Kidney (tissue), 14 donors: ENCODE measurements around the gene JPH3. TPM values are rescaled to one million over a fixed set of nuclear protein-coding genes. Genes with fewer than 3 reads are reported as not detected.
"Not testable (repeated sequence)": the region's sequence is repeated elsewhere in the genome, so short reads cannot be mapped to it uniquely, and the experiment has no call there.

ENCODE experiments used
- DNase-seq, 5 donors: peaks; one replicate each; pipeline ENCODE4 v3.0.0-alpha.2; 2013 to 2020
- FAIRE-seq: peaks from 2 replicates; lab custom pipeline; 2012; peaks lifted over from hg19 to GRCh38; lab: Jason Lieb, UNC
- H3K27ac ChIP-seq, 2 donors: one replicate each; pipeline ENCODE4 v1.7.0; 2013; ENCODE audit warnings: low read depth in 2 of 2, low read length in 2 of 2, inconsistent platforms in 1 of 2
- H3K27me3 ChIP-seq: one replicate; pipeline ENCODE4 v1.7.1; 2013; ENCODE audit warnings: low read length, inconsistent platforms; ENCODE audit not compliant: control insufficient read depth, insufficient read depth
- H3K36me3 ChIP-seq, 3 donors: one replicate each; pipeline versions ENCODE4 v1.7.0 to v1.7.1; 2013; ENCODE audit warnings: low read length in 3 of 3, control low read depth in 1 of 3, inconsistent platforms in 1 of 3; ENCODE audit not compliant: insufficient read depth in 3 of 3, control insufficient read depth in 2 of 3
- H3K4me1 ChIP-seq, 3 donors: one replicate each; pipeline versions ENCODE4 v1.7.0 to v1.7.1; 2013; ENCODE audit warnings: low read length in 3 of 3, inconsistent platforms in 1 of 3, low read depth in 1 of 3; ENCODE audit not compliant: control insufficient read depth in 2 of 3, insufficient read depth in 2 of 3
- H3K4me3 ChIP-seq, 3 donors: one replicate each; pipeline versions ENCODE4 v1.7.0 to v1.8.1; 2013; ENCODE audit warnings: low read length in 3 of 3, control low read depth in 1 of 3, inconsistent platforms in 1 of 3
- H3K9ac ChIP-seq, 3 donors: one replicate each; pipeline versions ENCODE4 v1.7.0 to v1.7.1; 2013; ENCODE audit warnings: low read length in 3 of 3, control low read depth in 1 of 3, inconsistent platforms in 1 of 3
- H3K9me3 ChIP-seq, 3 donors: one replicate each; pipeline versions ENCODE4 v1.7.0 to v1.7.1; 2013; ENCODE audit warnings: low read length in 3 of 3, control low read depth in 1 of 3, inconsistent platforms in 1 of 3; ENCODE audit not compliant: control insufficient read depth in 2 of 3, insufficient read depth in 1 of 3
- intact Hi-C: fragments of 100-400 bp; cut with DNase I; formaldehyde crosslinking; loops from one replicate; pipeline ENCODE4 v1.11.1; 2022
- polyA plus RNA-seq: library from polyadenylated mRNA; stranded (reverse); fragments of 350-450 nt; fragmentation: Illumina TruSeq; extraction: RNeasy Lipid Tissue Mini Kit (QIAGEN cat#74804); gene quantifications from one replicate; pipeline ENCODE4 v1.2.3, GENCODE V29; 2014; ENCODE audit warnings: low read depth, low replicate concordance; ENCODE audit not compliant: insufficient read depth
- total RNA-seq: library from RNA; stranded (reverse); fragmentation: NEBNext Ultra II Directional; extraction: Animal tissue kit (Norgen Biotek cat#: 25700); gene quantifications from one replicate; pipeline ENCODE4 v1.2.1, GENCODE V29; 2021
- TF ChIP-seq, protein P1 (sequence below): IDR thresholded peaks from 3 replicates; pipeline ENCODE4 v1.5.1; 2012; ENCODE audit warnings: mild to moderate bottlenecking, moderate library complexity, borderline replicate concordance; ENCODE audit not compliant: insufficient read depth; ENCODE audit errors: extremely low read depth
- donor health status: control.
- donor health status: control.
- donor health status: control.
- donor health status: control.
- donor health status: control.
- donor health status: DM: yes; HTN: yes; CAD: no.
- donor health status: Normal renal cell carcinoma (clear cell type).

JPH3 gene
- total and polyA plus RNA-seq, 2 donors from 2014 or later = 0.69 TPM; not detected in 1

DNA sequence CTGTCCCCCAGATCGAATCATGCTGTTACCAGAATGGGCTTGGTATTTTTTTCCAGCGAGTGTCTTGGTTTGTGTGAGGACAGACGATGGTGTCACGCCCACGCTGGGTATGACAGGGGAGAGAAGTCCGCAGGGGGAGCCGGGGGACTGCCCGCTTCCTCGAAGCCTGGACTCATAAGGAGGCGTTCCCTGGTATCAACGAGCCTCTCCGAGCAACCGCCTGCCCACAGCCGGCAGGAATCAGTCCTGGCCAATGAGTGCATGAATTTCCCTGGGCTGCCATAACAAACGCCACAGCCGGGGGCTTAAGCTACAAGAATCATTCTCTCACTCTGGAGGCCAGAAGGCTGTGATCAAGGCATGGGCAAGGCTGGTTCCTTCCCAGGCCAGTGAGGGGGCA is 26.1 kb upstream of the JPH3 start:
- H3K9me3 ChIP-seq = no peaks in the 10 kb centered on the region
- no peak overlapping the region for H3K9ac ChIP-seq
- H3K27ac ChIP-seq = no peak overlapping the region
- TF ChIP-seq, protein P1, sequence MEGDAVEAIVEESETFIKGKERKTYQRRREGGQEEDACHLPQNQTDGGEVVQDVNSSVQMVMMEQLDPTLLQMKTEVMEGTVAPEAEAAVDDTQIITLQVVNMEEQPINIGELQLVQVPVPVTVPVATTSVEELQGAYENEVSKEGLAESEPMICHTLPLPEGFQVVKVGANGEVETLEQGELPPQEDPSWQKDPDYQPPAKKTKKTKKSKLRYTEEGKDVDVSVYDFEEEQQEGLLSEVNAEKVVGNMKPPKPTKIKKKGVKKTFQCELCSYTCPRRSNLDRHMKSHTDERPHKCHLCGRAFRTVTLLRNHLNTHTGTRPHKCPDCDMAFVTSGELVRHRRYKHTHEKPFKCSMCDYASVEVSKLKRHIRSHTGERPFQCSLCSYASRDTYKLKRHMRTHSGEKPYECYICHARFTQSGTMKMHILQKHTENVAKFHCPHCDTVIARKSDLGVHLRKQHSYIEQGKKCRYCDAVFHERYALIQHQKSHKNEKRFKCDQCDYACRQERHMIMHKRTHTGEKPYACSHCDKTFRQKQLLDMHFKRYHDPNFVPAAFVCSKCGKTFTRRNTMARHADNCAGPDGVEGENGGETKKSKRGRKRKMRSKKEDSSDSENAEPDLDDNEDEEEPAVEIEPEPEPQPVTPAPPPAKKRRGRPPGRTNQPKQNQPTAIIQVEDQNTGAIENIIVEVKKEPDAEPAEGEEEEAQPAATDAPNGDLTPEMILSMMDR = no peak
- H3K27me3 ChIP-seq = no peaks in the 10 kb centered on the region
- DNase-seq = no peak
- H3K36me3 ChIP-seq = no peaks in the 10 kb centered on the region
- H3K4me3 ChIP-seq = no peak overlapping the region
- no peak for FAIRE-seq
- intact Hi-C loops = no loop called here
- peaks cover 0 to 4% (median 0%) of the 10 kb centered on the region in 3 donors for H3K4me1 ChIP-seq

DNA sequence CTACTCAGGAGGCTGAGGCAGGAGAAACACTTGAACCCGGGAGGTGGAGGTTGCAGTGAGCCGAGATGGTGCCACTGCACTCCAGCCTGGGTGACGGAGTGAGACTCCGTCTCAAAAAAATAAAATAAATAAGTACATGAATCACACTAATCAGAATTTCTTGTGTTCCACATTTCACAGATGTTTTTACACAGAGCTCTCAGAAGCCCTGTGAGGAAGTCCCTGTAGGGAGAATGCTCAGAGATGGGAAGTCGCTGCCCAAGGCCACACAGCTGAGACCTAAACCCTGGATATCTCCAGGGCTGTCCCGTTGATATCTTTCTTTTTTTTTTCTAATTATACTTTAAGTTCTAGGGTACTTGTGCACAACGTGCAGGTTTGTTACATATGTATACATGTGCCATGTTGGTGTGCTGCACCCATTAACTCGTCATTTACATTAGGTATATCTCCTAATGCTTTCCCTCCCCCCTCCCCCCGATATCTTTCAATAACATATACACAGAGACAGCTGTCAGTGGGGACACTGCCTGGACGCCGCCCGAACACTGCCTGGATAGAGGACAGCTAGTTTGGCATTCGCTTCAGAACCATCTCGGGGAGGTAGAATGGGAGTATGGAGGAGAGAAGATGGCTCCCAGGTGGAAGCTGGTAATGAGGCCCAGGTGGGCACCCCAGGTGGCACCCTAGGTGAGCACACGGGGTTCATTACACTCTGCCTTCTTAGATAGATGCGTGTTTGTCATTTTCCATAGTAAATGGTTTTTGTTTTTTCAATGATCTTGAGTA is 24.0 kb upstream of the JPH3 start:
- H3K4me1 ChIP-seq, DNase-seq, FAIRE-seq, H3K4me3 ChIP-seq, H3K36me3 ChIP-seq, intact Hi-C loops, H3K27me3 ChIP-seq, H3K27ac ChIP-seq, H3K9ac ChIP-seq, H3K9me3 ChIP-seq: not testable (repeated sequence)

DNA sequence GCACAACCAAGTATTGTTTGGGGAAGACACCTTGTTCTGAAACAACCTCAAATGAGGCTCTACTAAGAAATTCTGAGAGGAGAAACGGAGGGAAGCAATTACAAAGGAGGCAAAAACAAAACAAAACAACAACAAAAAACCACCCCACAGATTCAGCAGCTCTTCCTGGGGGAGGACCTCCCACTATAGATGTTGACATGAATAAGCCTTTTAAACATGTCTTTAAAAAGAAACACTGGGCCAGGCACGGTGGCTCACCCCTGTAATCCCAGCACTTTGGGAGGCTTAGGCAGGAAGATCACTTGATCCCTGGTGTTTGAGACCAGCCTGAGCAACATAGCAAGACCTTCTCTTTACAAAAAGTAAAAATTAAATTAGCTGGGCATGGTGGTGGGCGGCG is 22.6 kb upstream of the JPH3 start:
- intact Hi-C loops = no loop called here
- TF ChIP-seq, protein P1 = no peak
- H3K4me1 ChIP-seq = peaks cover 0 to 9% (median 0%) of the 10 kb centered on the region in 3 donors
- no peak for FAIRE-seq
- no peaks in the 10 kb centered on the region for H3K9me3 ChIP-seq
- no peak overlapping the region for H3K27ac ChIP-seq
- H3K36me3 ChIP-seq = no peaks in the 10 kb centered on the region
- no peak overlapping the region for H3K9ac ChIP-seq
- H3K4me3 ChIP-seq = no peak overlapping the region
- no peaks in the 10 kb centered on the region for H3K27me3 ChIP-seq
- no peak for DNase-seq

- TF ChIP-seq, protein P1 = no peak
- Histone ChIP-seq H3K9ac (no peak overlapping the region), H3K36me3 (no peaks in the 10 kb centered on the region), H3K27ac (no peak overlapping the region), H3K9me3 (no peaks in the 10 kb centered on the region), H3K27me3 (no peaks in the 10 kb centered on the region), H3K4me3 (no peak overlapping the region), H3K4me1 (peaks cover 0 to 9% (median 0%) of the 10 kb centered on the region in 3 donors)
- no peak for FAIRE-seq
- no peak for DNase-seq
- intact Hi-C loops = no loop called here
Measured at GRCh38 chr16:87580855-87581261, 21.4 kb upstream of the JPH3 start.
